Measurements from ENCODE around the gene EPB41L4B. TPM values are rescaled to one million over a fixed set of nuclear protein-coding genes. Genes with fewer than 3 reads are reported as not detected.
"Not testable (repeated sequence)": the region's sequence is repeated elsewhere in the genome, so short reads cannot be mapped to it uniquely, and the experiment has no call there.

The EPB41L4B gene
- total and polyA plus RNA-seq, 4 donors: 0.63 to 23.0 (median 1.0) TPM

DNA sequence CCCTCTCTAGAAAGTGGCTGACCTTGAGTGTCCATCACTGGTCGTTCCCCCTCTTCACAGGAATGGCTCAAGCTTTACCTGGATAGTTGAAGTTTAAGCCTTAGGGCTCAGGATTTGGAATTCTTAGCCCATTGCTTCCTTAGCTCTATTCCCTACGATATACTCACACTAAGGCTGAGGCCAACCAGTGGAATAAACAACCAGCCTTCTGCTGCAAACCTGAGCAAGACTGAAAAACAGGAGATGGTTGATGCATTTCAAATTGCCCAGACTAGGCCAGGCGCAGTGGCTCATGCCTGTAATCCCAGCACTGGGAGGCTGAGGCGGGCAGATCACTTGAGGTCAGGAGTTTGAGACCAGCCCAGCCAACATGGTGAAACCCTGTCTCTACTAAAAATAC is 194.2 kb downstream of the EPB41L4B start:
- H3K27ac ChIP-seq (ENCODE audit: low read depth in 1 of 2, low read length in 2 of 2); ATAC-seq (ENCODE audit: low FRiP score); H3K27me3 ChIP-seq (ENCODE audit: control insufficient read depth in 1 of 2, insufficient read depth in 2 of 2, low read length in 1 of 2); H3K9me3 ChIP-seq (ENCODE audit: control insufficient read depth, low read length); H3K4me3 ChIP-seq (ENCODE audit: low read length in 2 of 2); H3K4me1 ChIP-seq (ENCODE audit: control insufficient read depth in 1 of 2, insufficient read depth in 2 of 2, low read length in 2 of 2); H3K36me3 ChIP-seq (ENCODE audit: control insufficient read depth in 1 of 2, insufficient read depth in 2 of 2, low read length in 1 of 2); intact Hi-C loops (cut with DNase I); DNase-seq: not testable (repeated sequence)
- WGBS, 2 donors: 71 to 78% methylated on average over 4 of the region's 4 CpGs

DNA sequence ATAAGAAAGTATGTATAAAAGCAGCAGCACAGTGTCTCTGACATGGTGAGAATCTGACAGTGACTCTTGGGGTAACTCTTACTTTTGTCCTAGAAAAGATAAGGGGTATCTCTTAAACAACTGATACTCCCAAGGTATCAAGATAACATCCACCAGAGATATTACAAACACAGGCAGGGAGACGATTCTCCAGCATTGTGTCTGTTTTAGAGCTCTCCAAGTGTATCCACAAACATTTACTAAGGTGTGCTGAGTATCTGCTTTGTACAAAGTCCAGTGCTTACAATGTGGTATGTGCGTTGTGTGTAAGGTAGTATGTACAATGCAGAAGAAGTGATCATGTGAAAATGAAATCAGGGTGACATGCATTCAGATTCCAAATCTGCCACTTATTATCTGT is 196.7 kb downstream of the EPB41L4B start:
- H3K27me3 ChIP-seq (ENCODE audit: control insufficient read depth in 1 of 2, insufficient read depth in 2 of 2, low read length in 1 of 2): no peaks in the 10 kb centered on the region
- H3K4me1 ChIP-seq (ENCODE audit: control insufficient read depth in 1 of 2, insufficient read depth in 2 of 2, low read length in 2 of 2): no peaks in the 10 kb centered on the region
- no peak overlapping the region for H3K27ac ChIP-seq (ENCODE audit: low read depth in 1 of 2, low read length in 2 of 2)
- intact Hi-C loops (cut with DNase I): no loop called here
- H3K9me3 ChIP-seq (ENCODE audit: control insufficient read depth, low read length): no peaks in the 10 kb centered on the region
- no peaks in the 10 kb centered on the region for H3K36me3 ChIP-seq (ENCODE audit: control insufficient read depth in 1 of 2, insufficient read depth in 2 of 2, low read length in 1 of 2)
- WGBS, 2 donors: 73 to 77% methylated on average over 2 of the region's 2 CpGs
- H3K4me3 ChIP-seq (ENCODE audit: low read length in 2 of 2): no peak overlapping the region
- DNase-seq (no peak), ATAC-seq (ENCODE audit: low FRiP score) (no peak)

DNA sequence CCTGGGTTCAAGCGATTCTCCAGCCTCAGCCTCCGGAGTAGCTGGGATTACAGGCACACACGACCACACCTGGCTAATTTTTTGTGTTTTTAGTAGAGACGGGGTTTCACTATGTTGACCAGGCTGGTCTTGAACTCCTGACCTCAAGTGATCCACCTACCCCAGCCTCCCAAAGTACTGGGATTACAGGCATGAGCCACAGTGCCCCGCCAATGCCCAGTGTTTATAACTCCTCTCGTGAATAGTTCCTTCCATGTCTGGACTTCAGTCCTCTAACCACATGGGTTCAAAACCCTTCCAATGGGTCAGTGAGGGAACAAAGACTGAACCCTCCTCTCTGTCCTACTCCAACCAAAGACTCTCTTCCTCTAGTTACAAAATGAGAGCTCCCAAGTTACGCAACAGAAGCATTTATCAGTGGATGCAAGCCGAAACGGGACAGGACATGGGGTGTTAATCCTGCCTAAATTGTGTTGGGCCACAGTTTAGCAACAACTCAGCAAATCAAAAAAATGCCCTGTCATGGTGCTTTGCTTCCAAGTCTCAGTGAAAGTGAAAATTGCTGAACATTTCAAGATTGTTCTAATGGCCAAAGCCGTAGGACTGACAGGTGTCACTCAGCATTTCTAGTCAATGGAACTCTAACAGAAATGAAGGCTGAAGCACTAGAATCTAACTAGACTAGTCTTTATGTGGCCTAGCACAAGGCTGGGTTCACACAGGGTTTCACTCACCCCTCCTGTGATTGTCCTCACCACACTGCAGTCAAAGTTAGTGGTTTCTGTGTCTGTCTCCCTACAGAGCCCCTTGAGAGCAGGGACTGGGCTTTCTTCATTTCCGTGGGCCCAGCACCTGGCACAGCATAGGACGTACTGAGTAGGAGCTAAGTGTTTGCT is 197.9 kb downstream of the EPB41L4B start:
- Histone ChIP-seq H3K4me1 (ENCODE audit: control insufficient read depth in 1 of 2, insufficient read depth in 2 of 2, low read length in 2 of 2) (no peaks in the 10 kb centered on the region), H3K36me3 (ENCODE audit: control insufficient read depth in 1 of 2, insufficient read depth in 2 of 2, low read length in 1 of 2) (no peaks in the 10 kb centered on the region), H3K9me3 (ENCODE audit: control insufficient read depth, low read length) (no peaks in the 10 kb centered on the region), H3K4me3 (ENCODE audit: low read length in 2 of 2) (no peak overlapping the region), H3K27ac (ENCODE audit: low read depth in 1 of 2, low read length in 2 of 2) (no peak overlapping the region), H3K27me3 (ENCODE audit: control insufficient read depth in 1 of 2, insufficient read depth in 2 of 2, low read length in 1 of 2) (no peaks in the 10 kb centered on the region)
- intact Hi-C loops (cut with DNase I): no loop called here
- WGBS, 2 donors: 79 to 85% methylated on average over 12 of the region's 12 CpGs
- ATAC-seq (ENCODE audit: low FRiP score) (no peak), DNase-seq (no peak)

Other genes starting within 250 kb of the EPB41L4B start
- 10 to 100 TPM; 49.4 to 60.1 TPM for gene TMEM245, start 201.1 kb downstream of the EPB41L4B start, total RNA-seq
- gene TMEM245, start 201.1 kb downstream of the EPB41L4B start, polyA plus RNA-seq: 10 to 100 TPM; 10.1 to 23.4 TPM
- gene FRRS1L, start 153.8 kb downstream of the EPB41L4B start, total RNA-seq: 1 to 10 TPM in 1 of 2 donors, under 1 TPM in 1; 0.29 to 1.9 TPM
- under 1 TPM in 1 of 2 donors, not detected in 1; under 0.01 TPM for gene FRRS1L, start 153.8 kb downstream of the EPB41L4B start, polyA plus RNA-seq
- 10 to 100 TPM in 1 of 2 donors, 1 to 10 TPM in 1; 7.8 to 22.9 TPM for gene PTPN3, start 177.2 kb upstream of the EPB41L4B start, total RNA-seq
- gene PTPN3, start 177.2 kb upstream of the EPB41L4B start, polyA plus RNA-seq: 10 to 100 TPM in 1 of 2 donors, 1 to 10 TPM in 1; 4.3 to 11.1 TPM

Data from aorta (tissue), 5 donors.